ENCODE results near the gene JMJD4. TPM values are rescaled to one million over a fixed set of nuclear protein-coding genes. Genes with fewer than 3 reads are reported as not detected.

JMJD4 gene
- total RNA-seq, 4 donors from 2014 or later: 9.2 to 21.6 (median 19.9) TPM

- Histone ChIP-seq H3K27ac (no peak overlapping the region), H3K4me3 (no peak overlapping the region), H3K27me3 (no peaks in the 10 kb centered on the region), H3K36me3 (peaks cover 0 to 21% of the 10 kb centered on the region in 2 donors), H3K4me1 (no peaks in the 10 kb centered on the region), H3K9me3 (no peaks in the 10 kb centered on the region)
- no peak for DNase-seq
- TF ChIP-seq POLR2A (IDR thresholded peaks at IDR 0.05) (no peak), CTCF (IDR thresholded peaks at IDR 0.05 in 4 of 5, conservative IDR thresholded peaks at IDR 0.05 in 1 of 5) (no peak)
- in situ Hi-C loops (cut with MboI; ENCODE audit: low sequenced_read_pairs in 4 of 4): loop anchor here in 3 of 4 donors (10.0 to 25.0 kb wide), 4 partner anchors 165 to 317 kb away; partner anchors contain the start of gene ARF1 (in 1 of the 3)
- intact Hi-C loops (cut with DNase I; ENCODE audit: low total_unique reads): no loop called here
- no peak for ATAC-seq
Measured at GRCh38 chr1:227769936-227770494, 34.9 kb upstream of the JMJD4 start.

GRCh38 chr1:227769047-227769935, 34.2 kb upstream of the JMJD4 start:
- no peaks in the 10 kb centered on the region for H3K9me3 ChIP-seq
- ATAC-seq (no peak), DNase-seq (no peak)
- intact Hi-C loops (cut with DNase I; ENCODE audit: low total_unique reads) (no loop called here), in situ Hi-C loops (cut with MboI; ENCODE audit: low sequenced_read_pairs in 4 of 4) (loop anchor here in 3 of 4 donors (10.0 to 25.0 kb wide), 4 partner anchors 166 to 318 kb away; partner anchors contain the start of gene ARF1 (in 1 of the 3))
- H3K27me3 ChIP-seq: no peaks in the 10 kb centered on the region
- no peak overlapping the region for H3K27ac ChIP-seq
- TF ChIP-seq POLR2A (IDR thresholded peaks at IDR 0.05) (no peak), CTCF (IDR thresholded peaks at IDR 0.05 in 4 of 5, conservative IDR thresholded peaks at IDR 0.05 in 1 of 5) (no peak)
- H3K36me3 ChIP-seq: peaks cover 0 to 21% of the 10 kb centered on the region in 2 donors
- H3K4me3 ChIP-seq: no peak overlapping the region
- H3K4me1 ChIP-seq: no peaks in the 10 kb centered on the region

- TF ChIP-seq CTCF (IDR thresholded peaks at IDR 0.05 in 4 of 5, conservative IDR thresholded peaks at IDR 0.05 in 1 of 5) (no peak), POLR2A (IDR thresholded peaks at IDR 0.05) (no peak)
- no peaks in the 10 kb centered on the region for H3K4me1 ChIP-seq
- no peak overlapping the region for H3K4me3 ChIP-seq
- DNase-seq (no peak), ATAC-seq (no peak)
- H3K27me3 ChIP-seq: no peaks in the 10 kb centered on the region
- no peak overlapping the region for H3K27ac ChIP-seq
- intact Hi-C loops (cut with DNase I; ENCODE audit: low total_unique reads): no loop called here
- peaks cover 0 to 21% of the 10 kb centered on the region in 2 donors for H3K36me3 ChIP-seq
- H3K9me3 ChIP-seq: no peaks in the 10 kb centered on the region
- in situ Hi-C loops (cut with MboI; ENCODE audit: low sequenced_read_pairs in 4 of 4): loop anchor here in 3 of 4 donors (10.0 to 25.0 kb wide), 4 partner anchors 166 to 319 kb away; partner anchors contain the start of gene ARF1 (in 1 of the 3)
Measured at GRCh38 chr1:227768640-227769039, 33.5 kb upstream of the JMJD4 start.

GRCh38 chr1:227768125-227768439, 33.0 kb upstream of the JMJD4 start:
- no peaks in the 10 kb centered on the region for H3K9me3 ChIP-seq
- DNase-seq (no peak), ATAC-seq (no peak)
- no peak overlapping the region for H3K27ac ChIP-seq
- no peak overlapping the region for H3K4me3 ChIP-seq
- peaks cover 0 to 21% of the 10 kb centered on the region in 2 donors for H3K36me3 ChIP-seq
- in situ Hi-C loops (cut with MboI; ENCODE audit: low sequenced_read_pairs in 4 of 4) (loop anchor here in 3 of 4 donors (10.0 to 25.0 kb wide), 4 partner anchors 167 to 319 kb away; partner anchors contain the start of gene ARF1 (in 1 of the 3)), intact Hi-C loops (cut with DNase I; ENCODE audit: low total_unique reads) (no loop called here)
- TF ChIP-seq CTCF (IDR thresholded peaks at IDR 0.05 in 4 of 5, conservative IDR thresholded peaks at IDR 0.05 in 1 of 5) (no peak), POLR2A (IDR thresholded peaks at IDR 0.05) (no peak)
- H3K4me1 ChIP-seq: peaks cover 2 to 4% of the 10 kb centered on the region in 2 donors
- no peaks in the 10 kb centered on the region for H3K27me3 ChIP-seq

Measured in gastrocnemius medialis (tissue), 4 donors.